Stimulated activated CD8-positive, alpha-beta memory T cell treated with anti-CD3 and anti-CD28 coated beads, Interleukin-12 subunit alpha, Interleukin-12 subunit beta, amount 100 ng/mL, for 1 hour (primary cell): ENCODE measurements around the gene SHOC2.

Experiments
- DNase-seq: peaks from one replicate; pipeline ENCODE4 v3.0.0-alpha.2; 2020; ENCODE audit warnings: low read depth

The SHOC2 gene

GRCh38 chr10:110946496-110946895 is 27.1 kb downstream of the SHOC2 start:
- DNase-seq, result no peak

GRCh38 chr10:110947061-110947595 is 27.7 kb downstream of the SHOC2 start:
- no peak for DNase-seq

- DNase-seq, result no peak
Observed at GRCh38 chr10:110951381-110951780, 32.0 kb downstream of the SHOC2 start.

GRCh38 chr10:110957606-110958005 is 38.2 kb downstream of the SHOC2 start:
- DNase-seq, result no peak

GRCh38 chr10:110959379-110960332 is 40.3 kb downstream of the SHOC2 start:
- no peak for DNase-seq

- DNase-seq, result no peak
Observed at GRCh38 chr10:110960333-110960712, 40.9 kb downstream of the SHOC2 start.

GRCh38 chr10:110962443-110962842 is 43.0 kb downstream of the SHOC2 start:
- no peak for DNase-seq

GRCh38 chr10:110963162-110963561 is 43.8 kb downstream of the SHOC2 start:
- no peak for DNase-seq

GRCh38 chr10:110964681-110965080 is 45.3 kb downstream of the SHOC2 start:
- no peak for DNase-seq

GRCh38 chr10:110965216-110965615 is 45.8 kb downstream of the SHOC2 start:
- no peak for DNase-seq

GRCh38 chr10:110966146-110966545 is 46.7 kb downstream of the SHOC2 start:
- DNase-seq, result no peak

- DNase-seq, result no peak
Observed at GRCh38 chr10:110967009-110967630, 47.7 kb downstream of the SHOC2 start.

GRCh38 chr10:110967645-110968044 is 48.2 kb downstream of the SHOC2 start:
- no peak for DNase-seq

- DNase-seq, result no peak
Observed at GRCh38 chr10:110969183-110969582, 49.8 kb downstream of the SHOC2 start.

GRCh38 chr10:110971638-110972037 is 52.2 kb downstream of the SHOC2 start:
- no peak for DNase-seq

- DNase-seq, result no peak
Observed at GRCh38 chr10:110972231-110973134, 53.1 kb downstream of the SHOC2 start.

- DNase-seq, result no peak
Observed at GRCh38 chr10:110973400-110973799, 54.0 kb downstream of the SHOC2 start.

GRCh38 chr10:110976577-110976976 is 57.2 kb downstream of the SHOC2 start:
- no peak for DNase-seq

GRCh38 chr10:110977662-110978061 is 58.3 kb downstream of the SHOC2 start:
- no peak for DNase-seq

GRCh38 chr10:110978204-110978603 is 58.8 kb downstream of the SHOC2 start:
- no peak for DNase-seq

- DNase-seq, result no peak
Observed at GRCh38 chr10:110979611-110980010, 60.2 kb downstream of the SHOC2 start.

- DNase-seq, result no peak
Observed at GRCh38 chr10:110980807-110981206, 61.4 kb downstream of the SHOC2 start.
